Skeletal muscle cell (primary cell): Measurements from ENCODE around the gene TBC1D2B.

Experiments used
- DNase-seq: peaks from one replicate; pipeline ENCODE4 v3.0.0-alpha.2; 2010; ENCODE audit warnings: low read depth
- H3K4me3 ChIP-seq: 2 replicates; pipeline ENCODE4 v1.5.1; 2011; ENCODE audit warnings: low read depth, mild to moderate bottlenecking, control low read depth, low read length, moderate library complexity

Gene TBC1D2B

GRCh38 chr15:78040653-78041244, 36.8 kb downstream of the TBC1D2B start:
- DNase-seq = no peak
- H3K4me3 ChIP-seq = no peak overlapping the region

- DNase-seq = no peak
- H3K4me3 ChIP-seq = no peak overlapping the region
These were observed 38.8 kb downstream of the TBC1D2B start for GRCh38 chr15:78038585-78039247.

- no peak overlapping the region for H3K4me3 ChIP-seq
- DNase-seq = no peak
These were observed 39.7 kb downstream of the TBC1D2B start for GRCh38 chr15:78037779-78038305.

- no peak for DNase-seq
- H3K4me3 ChIP-seq = no peak overlapping the region
These were observed 40.2 kb downstream of the TBC1D2B start for GRCh38 chr15:78037328-78037727.

- DNase-seq = no peak
- H3K4me3 ChIP-seq = no peak overlapping the region
These were observed 41.5 kb downstream of the TBC1D2B start for GRCh38 chr15:78035861-78036476.

- DNase-seq = no peak
- H3K4me3 ChIP-seq = no peak overlapping the region
These were observed 42.2 kb downstream of the TBC1D2B start for GRCh38 chr15:78035321-78035751.

GRCh38 chr15:78034495-78035191, 42.9 kb downstream of the TBC1D2B start:
- DNase-seq = no peak
- no peak overlapping the region for H3K4me3 ChIP-seq

GRCh38 chr15:78033864-78034263, 43.6 kb downstream of the TBC1D2B start:
- no peak for DNase-seq
- no peak overlapping the region for H3K4me3 ChIP-seq

GRCh38 chr15:78032671-78033070, 44.8 kb downstream of the TBC1D2B start:
- DNase-seq = no peak
- H3K4me3 ChIP-seq = no peak overlapping the region

GRCh38 chr15:78024883-78025282, 52.6 kb downstream of the TBC1D2B start:
- no peak for DNase-seq
- H3K4me3 ChIP-seq = no peak overlapping the region

- no peak overlapping the region for H3K4me3 ChIP-seq
- DNase-seq = no peak
These were observed 53.0 kb downstream of the TBC1D2B start for GRCh38 chr15:78024519-78024870.

- peak; percentile 26 for DNase-seq
- no peak overlapping the region for H3K4me3 ChIP-seq
These were observed 53.5 kb downstream of the TBC1D2B start for GRCh38 chr15:78023865-78024518.

- no peak for DNase-seq
- no peak overlapping the region for H3K4me3 ChIP-seq
These were observed 54.3 kb downstream of the TBC1D2B start for GRCh38 chr15:78023081-78023665.

- no peak for DNase-seq
- no peak overlapping the region for H3K4me3 ChIP-seq
These were observed 55.8 kb downstream of the TBC1D2B start for GRCh38 chr15:78021761-78022160.

- no peak for DNase-seq
These were observed 57.5 kb downstream of the TBC1D2B start for GRCh38 chr15:78020007-78020406.

GRCh38 chr15:78018946-78019644, 58.4 kb downstream of the TBC1D2B start:
- no peak for DNase-seq
- H3K4me3 ChIP-seq = no peak overlapping the region

More at GRCh38 chr15:78020007-78020406, 57.5 kb downstream of the TBC1D2B start:
- H3K4me3 ChIP-seq = no peak overlapping the region

- DNase-seq = no peak
- no peak overlapping the region for H3K4me3 ChIP-seq
These were observed 59.1 kb downstream of the TBC1D2B start for GRCh38 chr15:78018445-78018844.

- no peak overlapping the region for H3K4me3 ChIP-seq
- DNase-seq = no peak
These were observed 60.7 kb downstream of the TBC1D2B start for GRCh38 chr15:78016860-78017259.

GRCh38 chr15:78012643-78013077, 64.9 kb downstream of the TBC1D2B start:
- DNase-seq = no peak
- H3K4me3 ChIP-seq = no peak overlapping the region
